DND-41 (cell line): ENCODE data around the gene ARHGEF39.

Experiments used
- CTCF ChIP-seq: IDR thresholded peaks from 2 replicates; pipeline ENCODE4 v1.5.1; 2012; ENCODE audit warnings: borderline replicate concordance, low read length, moderate library complexity, mild to moderate bottlenecking; ENCODE audit not compliant: poor library complexity, severe bottlenecking; ENCODE audit errors: extremely low read depth
- EZH2 ChIP-seq: IDR thresholded peaks from 3 replicates; pipeline ENCODE4 v1.6.1; 2012; ENCODE audit warnings: borderline replicate concordance, low read depth, mild to moderate bottlenecking, moderate library complexity, low read length, inconsistent platforms; ENCODE audit not compliant: severe bottlenecking

- TF ChIP-seq CTCF (no peak), EZH2 (no peak)
Measured at GRCh38 chr9:35656831-35657545, 8.0 kb downstream of the ARHGEF39 start.
